HG02870 (cell line): ENCODE results near the gene ZNF541.
"Not testable (repeated sequence)": the region's sequence is repeated elsewhere in the genome, so short reads cannot be mapped to it uniquely, and the experiment has no call there.

ENCODE experiments used
- ATAC-seq: cut with Tn5 transposase; IDR thresholded peaks from one replicate; pipeline ENCODE4 v1.9.1; 2021; ENCODE audit warnings: mild to moderate bottlenecking, moderate library complexity; ENCODE audit not compliant: unreplicated experiment

ZNF541 gene

DNA sequence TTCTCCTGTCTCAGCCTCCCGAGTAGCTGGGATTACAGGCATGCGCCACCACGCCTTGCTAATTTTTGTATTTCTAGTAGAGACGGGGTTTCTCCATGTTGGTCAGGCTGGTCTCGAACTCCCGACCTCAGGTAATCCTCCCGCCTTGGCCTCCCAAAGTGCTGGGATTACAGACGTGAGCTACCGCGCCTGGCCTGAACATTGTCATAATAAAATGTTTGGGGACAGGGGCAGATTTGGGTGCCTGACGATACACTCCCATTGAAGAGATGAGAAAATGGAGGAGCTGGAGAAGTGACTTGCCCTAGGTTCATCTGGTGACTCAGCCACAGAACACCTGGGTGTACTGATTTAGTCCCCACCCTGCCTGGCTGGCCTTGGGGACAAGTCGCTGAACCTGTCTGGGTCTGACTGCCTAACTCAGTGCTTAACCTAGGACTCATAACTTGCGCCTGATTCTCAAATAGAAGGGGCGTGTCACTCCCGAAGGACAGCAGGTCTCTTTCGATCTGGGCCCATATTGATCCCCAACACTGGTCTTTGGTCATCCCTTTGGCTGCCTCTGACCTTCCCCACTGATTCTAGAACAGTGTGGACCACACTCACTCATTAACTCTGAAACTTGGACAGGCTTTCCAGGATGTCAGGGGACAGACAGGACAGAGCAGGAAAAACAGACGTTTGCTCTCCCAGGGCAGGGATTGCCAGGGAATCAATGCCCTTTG is 28.4 kb upstream of the ZNF541 start:
- no peak for ATAC-seq

GRCh38 chr19:47600246-47601179 is 27.6 kb upstream of the ZNF541 start:
- ATAC-seq, result peak; percentile 93

DNA sequence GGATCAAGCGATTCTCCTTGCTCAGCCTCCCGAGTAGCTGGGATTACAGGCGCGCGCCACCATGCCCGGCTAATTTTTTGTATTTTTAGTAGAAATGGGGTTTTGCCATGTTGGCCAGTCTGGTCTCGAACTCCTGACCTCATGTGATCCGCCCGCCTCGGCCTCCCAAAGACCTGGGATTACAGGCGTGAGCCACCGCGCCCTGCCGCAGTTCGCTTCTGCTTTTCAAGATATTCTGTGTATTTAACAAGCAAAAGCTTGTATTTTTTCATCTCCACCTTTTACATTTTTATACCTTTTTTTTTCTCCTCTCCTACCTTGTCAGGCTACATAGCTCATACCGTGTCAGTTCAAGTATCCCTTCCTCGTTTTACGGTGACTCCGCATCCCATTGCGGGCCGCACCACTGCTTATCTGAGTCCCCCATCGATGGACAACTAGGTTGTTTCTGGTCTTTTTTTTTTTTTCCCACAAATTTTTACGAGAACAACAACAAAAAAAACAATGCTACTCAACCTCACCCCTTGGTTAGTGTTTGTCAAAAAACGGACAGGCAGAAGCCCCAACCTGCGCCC is 26.8 kb upstream of the ZNF541 start:
- not testable (repeated sequence) for ATAC-seq

DNA sequence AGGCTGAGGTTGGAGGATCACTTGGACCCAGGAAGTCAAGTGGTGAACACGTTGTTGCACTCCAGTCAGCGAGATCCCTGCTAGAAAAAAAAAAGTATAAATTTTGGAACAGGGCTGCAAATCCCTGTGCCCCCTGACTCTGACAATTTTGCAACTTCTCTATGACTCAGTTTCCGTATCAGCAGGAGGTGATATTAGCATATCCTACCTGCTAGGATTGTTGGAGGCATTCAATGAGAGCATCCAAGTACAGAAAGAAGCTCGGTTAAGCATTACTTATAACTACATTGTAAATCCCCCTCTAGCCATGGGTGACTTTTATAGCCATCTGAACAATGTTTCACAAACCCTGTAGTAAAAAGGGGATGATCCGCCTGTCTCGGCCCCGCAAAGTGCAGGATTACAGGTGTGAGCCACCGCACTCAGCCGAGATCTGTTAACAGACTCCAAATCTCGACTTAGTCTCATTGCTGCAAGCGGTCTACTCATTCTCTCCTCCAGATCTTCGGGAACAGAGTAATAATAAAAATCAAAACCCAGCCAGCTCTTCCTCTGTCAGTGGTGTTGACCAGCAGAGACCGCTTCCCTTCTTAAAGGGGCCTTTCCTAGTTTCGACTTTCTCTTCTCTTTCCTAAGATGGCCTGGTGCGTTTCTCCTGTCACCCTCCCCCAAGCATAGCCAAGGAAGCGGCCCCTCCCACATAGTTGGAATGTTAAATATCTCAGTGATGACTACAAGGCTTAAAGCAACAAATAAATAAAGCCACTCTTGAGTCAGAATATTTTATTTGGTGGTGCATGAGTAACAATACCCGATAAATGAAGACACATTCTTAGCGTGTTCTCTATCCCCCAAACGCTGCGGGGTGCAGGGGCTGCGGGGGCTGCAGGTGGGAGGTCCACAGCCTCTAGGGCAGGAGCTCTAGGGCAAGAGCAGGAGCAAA is 25.7 kb upstream of the ZNF541 start:
- ATAC-seq, result no peak

DNA sequence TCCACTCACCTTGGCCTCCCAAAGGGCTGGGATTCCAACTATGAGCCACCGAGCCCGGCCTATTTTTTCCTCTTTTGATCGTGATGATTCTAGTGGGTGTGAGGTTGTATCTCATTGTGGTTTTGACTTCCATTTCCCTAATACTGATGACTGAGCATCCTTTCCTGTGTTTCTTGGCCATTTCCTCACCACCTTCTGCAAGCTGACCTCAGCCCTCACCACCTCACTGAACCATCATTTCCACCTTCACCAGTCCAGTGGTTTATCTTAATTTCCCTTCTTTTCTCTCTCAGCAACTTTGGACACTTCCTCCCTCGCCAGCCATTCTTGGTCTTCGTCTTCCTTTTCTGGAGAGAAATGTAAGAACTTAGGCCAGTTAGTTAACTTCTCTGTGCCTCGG is 23.0 kb upstream of the ZNF541 start:
- ATAC-seq, result no peak

- ATAC-seq, result no peak
Measured at GRCh38 chr19:47593860-47594259, 20.9 kb upstream of the ZNF541 start.

DNA sequence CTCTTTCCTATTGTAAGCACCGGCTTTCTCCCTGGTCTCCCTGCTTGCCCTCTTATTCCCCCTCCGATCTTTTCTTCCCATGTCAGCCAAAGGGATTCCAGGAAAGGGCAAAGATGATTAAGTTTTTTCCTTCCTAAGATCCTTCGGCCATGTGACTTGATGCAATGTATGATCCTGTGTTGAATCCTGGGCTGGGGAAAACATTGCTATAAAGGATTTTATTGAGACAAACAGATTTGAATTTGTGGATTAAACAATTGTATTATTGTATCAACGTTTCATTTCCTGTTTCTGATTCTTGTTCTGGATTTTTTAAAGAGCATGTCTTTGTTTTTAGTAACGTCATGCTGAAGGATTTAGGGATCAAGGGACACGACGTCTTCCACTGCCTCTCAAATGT is 16.9 kb upstream of the ZNF541 start:
- no peak for ATAC-seq

- ATAC-seq, result no peak
Measured at GRCh38 chr19:47587295-47587694, 14.3 kb upstream of the ZNF541 start.

DNA sequence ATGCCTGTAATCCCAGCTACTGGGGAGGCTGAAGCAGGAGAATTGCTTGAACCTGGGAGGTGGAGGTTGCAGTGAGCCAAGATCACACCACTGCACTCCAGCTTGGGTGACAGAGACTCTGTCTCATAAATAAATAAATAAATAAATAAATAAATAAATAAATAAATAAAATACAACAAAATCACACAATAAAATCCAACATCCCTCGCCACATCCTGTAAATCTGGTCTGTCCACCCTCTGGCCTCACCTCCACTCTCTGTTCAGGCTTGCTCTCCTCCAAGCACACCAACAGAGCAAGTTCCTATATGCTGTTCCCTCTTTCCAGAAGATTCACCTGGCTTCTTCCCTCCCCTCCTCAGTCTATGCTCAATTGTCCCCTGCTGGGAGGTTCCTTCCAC is 10.2 kb upstream of the ZNF541 start:
- not testable (repeated sequence) for ATAC-seq

DNA sequence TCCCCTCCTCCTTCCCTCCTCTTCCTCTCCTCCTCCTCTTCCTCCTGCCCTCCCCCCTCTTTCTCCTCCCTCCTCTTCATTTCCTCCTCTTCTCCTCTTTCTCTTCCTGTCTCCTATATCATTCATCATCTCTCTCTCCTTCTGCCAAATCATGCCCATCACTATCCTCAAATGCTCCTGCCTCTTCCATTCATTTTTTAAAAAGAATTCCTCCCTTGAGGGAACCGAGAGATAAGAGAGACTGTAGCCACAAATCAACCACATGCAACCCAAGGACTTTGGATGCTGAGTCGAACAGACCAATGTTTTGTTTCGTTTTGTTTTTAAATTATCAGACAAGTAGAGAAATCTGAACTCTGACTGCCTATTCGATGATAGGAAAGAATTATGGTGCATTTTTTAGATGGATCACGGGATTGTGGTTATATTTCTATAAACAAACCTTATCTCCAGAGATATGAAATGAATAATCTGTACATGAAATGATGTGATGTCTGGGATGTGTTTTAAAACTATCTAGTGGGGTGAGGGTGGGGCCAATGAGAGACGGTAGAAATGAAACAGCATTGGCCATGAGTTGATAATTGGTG is 9.5 kb upstream of the ZNF541 start:
- no peak for ATAC-seq

DNA sequence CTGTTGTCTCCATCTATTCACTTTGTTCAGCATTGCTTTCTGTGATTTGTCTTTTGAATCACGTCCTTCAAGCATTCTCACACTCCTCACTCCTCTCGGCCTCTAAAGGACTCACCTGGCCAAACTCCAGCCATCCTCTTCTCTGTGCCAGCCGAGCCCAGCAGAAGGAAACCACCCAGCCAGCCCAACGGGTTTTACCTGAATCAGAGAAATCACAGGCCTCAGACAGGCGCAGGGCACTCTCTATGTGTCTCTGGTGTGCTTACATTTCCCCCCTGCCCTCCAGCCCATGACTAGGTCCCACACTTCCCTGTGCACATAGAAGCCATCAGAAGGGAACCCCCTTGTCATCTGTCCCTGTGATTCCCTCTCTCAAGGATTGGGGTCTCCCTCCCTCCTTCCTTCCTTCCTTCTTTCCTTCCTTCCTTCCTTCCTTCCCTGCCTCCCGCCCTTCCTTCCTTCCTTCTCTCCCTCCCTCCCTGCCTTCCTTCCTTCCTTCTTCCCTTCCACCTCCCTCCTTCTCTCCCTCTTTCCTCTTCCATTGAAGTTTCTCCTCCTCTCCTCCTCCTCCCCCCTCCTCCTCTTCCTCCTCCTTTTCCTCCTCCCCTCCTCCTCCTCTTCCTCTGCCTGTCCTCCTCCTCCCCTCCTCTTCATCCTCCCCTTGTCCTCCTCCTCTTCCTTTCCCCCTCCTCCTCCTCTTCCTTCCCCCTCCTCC is 8.8 kb upstream of the ZNF541 start:
- no peak for ATAC-seq

DNA sequence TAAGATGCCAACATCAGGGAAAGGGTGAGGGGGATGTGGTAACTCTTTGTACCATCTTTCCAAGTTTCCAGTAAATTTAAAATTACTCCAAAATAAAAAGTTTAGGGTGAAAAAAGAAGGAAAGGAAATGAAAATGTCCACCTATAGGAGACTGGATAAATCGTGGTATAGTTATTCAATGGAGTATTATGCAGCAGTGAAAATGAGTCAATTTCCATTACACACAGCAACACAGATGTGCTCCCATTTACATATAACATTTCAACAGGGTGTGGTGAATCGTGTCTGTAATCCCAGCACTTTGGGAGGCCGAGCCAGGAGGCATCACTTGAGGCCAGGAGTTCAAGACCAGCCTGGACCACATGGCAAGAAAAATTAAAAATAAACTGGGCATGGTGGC is 7.4 kb upstream of the ZNF541 start:
- ATAC-seq, result no peak

DNA sequence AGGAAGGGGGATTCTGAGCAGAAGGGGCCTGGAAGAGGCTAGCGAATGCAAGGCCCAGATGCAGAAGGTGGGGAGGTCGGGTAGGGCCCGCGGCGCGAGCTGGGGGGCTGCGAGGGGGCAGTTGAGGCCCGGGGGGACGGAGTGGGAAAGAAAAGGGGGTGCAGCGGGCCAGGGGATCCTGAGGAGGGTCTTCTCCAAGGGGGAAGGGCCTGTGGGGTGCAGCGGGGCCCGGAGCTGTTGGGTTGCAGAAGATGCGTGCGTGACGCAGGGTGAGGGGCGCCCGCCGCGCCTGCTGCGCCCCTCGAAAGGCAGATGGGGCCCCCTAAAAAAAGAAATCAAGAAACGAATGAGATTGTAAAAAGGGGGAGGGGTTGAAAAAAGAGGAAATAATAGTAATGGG is 313 bp downstream of the ZNF541 start:
- ATAC-seq, result no peak

DNA sequence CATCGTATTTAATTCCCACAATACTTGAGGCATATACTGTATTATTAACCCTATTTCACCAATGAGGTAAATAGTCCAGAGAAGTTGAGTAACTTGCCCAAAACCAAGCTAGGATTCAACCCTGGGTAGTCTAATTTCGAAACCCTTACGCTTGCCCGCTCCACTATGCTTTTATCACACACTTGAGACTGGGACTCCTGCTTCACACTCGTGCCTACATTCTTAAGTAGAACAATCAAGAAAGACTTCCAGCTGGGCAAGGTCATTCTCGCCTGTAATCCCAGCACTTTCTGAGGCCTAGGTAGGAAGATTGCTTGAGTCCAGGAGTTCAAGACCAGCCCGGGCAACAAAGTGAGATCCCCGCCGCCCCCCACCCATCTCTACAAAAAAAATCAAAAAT is 3.6 kb downstream of the ZNF541 start:
- ATAC-seq, result no peak

DNA sequence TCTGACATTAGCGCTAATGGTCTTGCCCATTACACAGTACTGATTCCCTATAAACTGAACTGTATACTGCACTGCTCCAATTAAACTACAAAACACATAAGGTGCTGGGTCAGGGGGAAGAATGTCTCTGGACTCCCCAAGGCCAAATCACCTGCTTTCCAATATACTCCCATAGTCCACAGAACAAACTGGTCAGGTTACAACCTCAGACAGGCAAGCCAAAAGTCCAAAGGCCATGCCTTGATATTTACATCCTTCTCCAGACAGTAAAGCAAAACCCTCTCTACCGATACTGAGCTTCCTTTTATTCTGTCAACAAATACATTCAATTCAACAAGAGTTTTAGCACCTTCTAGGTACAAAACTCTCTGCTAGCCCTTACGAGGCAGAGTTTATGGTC is 8.9 kb downstream of the ZNF541 start:
- ATAC-seq, result no peak

DNA sequence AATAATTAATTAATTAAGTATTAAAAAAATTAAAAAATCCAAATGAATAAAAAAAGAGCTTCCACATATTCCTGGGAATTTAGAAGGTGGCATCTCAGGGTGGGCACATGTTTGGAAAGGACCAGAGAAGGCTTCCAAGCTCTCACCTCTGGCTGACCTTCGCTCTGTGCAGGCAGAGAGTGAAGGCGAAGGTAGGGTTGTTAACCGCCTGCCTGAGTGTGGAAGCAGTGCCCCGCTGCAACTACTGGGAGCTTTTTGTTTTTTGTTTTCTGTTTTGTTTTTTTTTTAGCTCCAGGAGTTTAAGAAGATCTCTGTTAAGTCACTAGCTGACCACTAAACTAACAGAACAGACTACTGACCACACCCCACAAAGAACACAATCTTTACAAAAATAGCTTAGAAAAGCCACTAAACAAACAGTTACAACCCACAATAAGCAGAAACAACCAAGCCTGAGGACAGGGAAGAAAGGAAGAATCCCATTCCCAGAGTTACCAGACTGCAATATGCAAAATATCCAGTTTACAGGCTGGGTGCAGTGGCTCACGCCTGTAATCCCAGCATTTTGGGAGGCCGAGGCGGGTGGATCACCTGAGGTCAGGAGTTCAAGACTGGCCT is 11.4 kb downstream of the ZNF541 start:
- no peak for ATAC-seq

- ATAC-seq, result no peak
Measured at GRCh38 chr19:47560999-47561398, 11.9 kb downstream of the ZNF541 start.

DNA sequence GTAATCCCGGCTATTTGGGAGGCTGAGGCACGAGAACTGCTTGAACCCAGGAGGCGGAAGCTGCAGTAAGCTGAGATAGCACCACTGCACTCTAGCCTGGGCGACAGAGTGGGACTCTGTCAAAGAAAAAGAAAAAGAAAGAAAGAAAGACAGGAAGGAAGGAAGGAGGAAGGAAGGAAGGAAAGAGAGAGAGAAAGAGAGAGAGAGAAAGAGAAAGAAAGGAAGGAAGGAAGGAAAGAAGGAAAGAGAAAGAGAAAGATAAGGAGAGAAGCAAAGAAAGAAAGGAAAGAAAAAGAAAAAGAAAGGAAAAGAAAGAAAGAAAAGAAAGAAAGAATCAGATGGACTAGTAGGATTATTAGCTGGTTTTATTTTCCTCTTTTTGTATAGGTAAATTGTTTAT is 22.8 kb downstream of the ZNF541 start:
- ATAC-seq, result no peak

- no peak for ATAC-seq
Measured at GRCh38 chr19:47549261-47549862, 23.6 kb downstream of the ZNF541 start.
